H1 (cell line): Measurements from ENCODE around the gene TNC. TPM values are rescaled to one million over a fixed set of nuclear protein-coding genes. Genes with fewer than 3 reads are reported as not detected.

ENCODE experiments used
- CTCF ChIA-PET: fragments of 300-600 bp; sonication (Branson Sonifier 250); formaldehyde crosslinking; loops from one replicate; lab custom pipeline; 2021; ENCODE audit not compliant: partially characterized antibody; lab: Charles Lee
- POLR2A ChIA-PET: fragments of 300-600 bp; sonication (Branson Sonifier 250); formaldehyde crosslinking; loops from one replicate; lab custom pipeline; 2021; ENCODE audit warnings: inconsistent platforms; ENCODE audit not compliant: partially characterized antibody; lab: Charles Lee
- DNase-seq, 2 experiments: peaks; one replicate each; pipeline versions ENCODE4 v3.0.0 to v3.0.0-alpha.2; 2010 to 2022; ENCODE audit warnings: low spot score in 2 of 2, low read depth in 1 of 2, mixed read lengths in 1 of 2
- FAIRE-seq: peaks from 2 replicates; lab custom pipeline; 2011; peaks lifted over from hg19 to GRCh38; lab: Jason Lieb, UNC
- H2AFZ ChIP-seq: 2 replicates; pipeline ENCODE4 v1.8.1; 2012; ENCODE audit warnings: low read length, inconsistent platforms
- H2AK5ac ChIP-seq: 2 replicates; pipeline ENCODE4 v1.6.1; 2013; ENCODE audit warnings: low read depth, low read length
- H2BK120ac ChIP-seq: replicated peaks from 2 replicates; pipeline ENCODE3; 2013; ENCODE audit warnings: low read depth, low read length, inconsistent platforms
- H2BK12ac ChIP-seq: 2 replicates; pipeline ENCODE4 v1.6.1; 2013; ENCODE audit warnings: low read depth, low read length
- H2BK15ac ChIP-seq: 2 replicates; pipeline ENCODE4 v1.6.1; 2013; ENCODE audit warnings: low read length
- H2BK20ac ChIP-seq: 2 replicates; pipeline ENCODE4 v1.6.1; 2013; ENCODE audit warnings: low read length
- H2BK5ac ChIP-seq: 2 replicates; pipeline ENCODE4 v1.6.1; 2013; ENCODE audit warnings: low read depth, low read length
- H3K14ac ChIP-seq: 2 replicates; pipeline ENCODE4 v1.6.1; 2013; ENCODE audit warnings: inconsistent platforms; ENCODE audit not compliant: insufficient read length
- H3K18ac ChIP-seq: 2 replicates; pipeline ENCODE4 v1.6.1; 2013; ENCODE audit warnings: low read length; ENCODE audit errors: extremely low read depth
- H3K23ac ChIP-seq: 2 replicates; pipeline ENCODE4 v1.6.1; 2013; ENCODE audit warnings: inconsistent platforms; ENCODE audit not compliant: insufficient read length
- H3K23me2 ChIP-seq: 2 replicates; pipeline ENCODE4 v1.6.1; 2013; ENCODE audit warnings: low read depth, low read length
- H3K27ac ChIP-seq: 2 replicates; pipeline ENCODE4 v1.6.1; 2011; ENCODE audit warnings: low read depth, low read length, inconsistent platforms
- H3K27me3 ChIP-seq, 4 experiments: replicated peaks in 1 of 4; 1 replicate in 1 of 4; 2 replicates in 3 of 4; pipeline versions ENCODE4 v1.6.1 to v1.8.1; 2011 to 2013; ENCODE audit warnings: low read length in 3 of 4, mild to moderate bottlenecking in 3 of 4, inconsistent platforms in 2 of 4, mixed read lengths in 2 of 4, moderate library complexity in 1 of 4; ENCODE audit not compliant: control insufficient read depth in 3 of 4, insufficient read depth in 3 of 4; ENCODE audit errors: extremely low read depth in 1 of 4
- H3K36me3 ChIP-seq, 4 experiments: 2 replicates each; pipeline versions ENCODE4 v1.6.1 to v1.8.1; 2011 to 2013; ENCODE audit warnings: mild to moderate bottlenecking in 4 of 4, low read length in 3 of 4, moderate library complexity in 2 of 4, control low read depth in 1 of 4, inconsistent platforms in 1 of 4; ENCODE audit not compliant: insufficient read depth in 4 of 4, control insufficient read depth in 2 of 4
- H3K4ac ChIP-seq: replicated peaks from 2 replicates; pipeline ENCODE3; 2013; ENCODE audit warnings: low read length, low read depth, mixed read lengths, inconsistent platforms; ENCODE audit not compliant: insufficient read length
- H3K4me1 ChIP-seq, 4 experiments: replicated peaks in 1 of 4; 1 replicate in 1 of 4; 2 replicates in 3 of 4; pipeline versions ENCODE4 v1.6.1 to v1.8.1; 2011 to 2013; ENCODE audit warnings: low read length in 3 of 4, inconsistent platforms in 2 of 4, mixed read lengths in 1 of 4; ENCODE audit not compliant: insufficient read depth in 4 of 4, control insufficient read depth in 3 of 4
- H3K4me2 ChIP-seq, 2 experiments: 2 replicates each; pipeline versions ENCODE4 v1.6.1 to v1.8.1; 2011 to 2013; ENCODE audit warnings: low read depth in 2 of 2, low read length in 2 of 2, control low read depth in 1 of 2, inconsistent platforms in 1 of 2, mild to moderate bottlenecking in 1 of 2; ENCODE audit not compliant: insufficient read depth in 1 of 2
- H3K4me3 ChIP-seq, 4 experiments: fragments of 200-600, 300-600 bp in 1 of 4; sonication (generic), shearing (Covaris generic), sonication (Bioruptor Twin) in 1 of 4; 2 replicates each; pipeline versions ENCODE4 v1.5.1 to v1.8.1; 2011 to 2016; ENCODE audit warnings: low read length in 4 of 4, low read depth in 3 of 4, control low read depth in 2 of 4, inconsistent platforms in 2 of 4, mild to moderate bottlenecking in 2 of 4, mixed read lengths in 1 of 4, moderate library complexity in 1 of 4; ENCODE audit not compliant: insufficient read depth in 2 of 4; ENCODE audit errors: extremely low read depth in 1 of 4
- H3K56ac ChIP-seq: replicated peaks from 2 replicates; pipeline ENCODE3; 2013; ENCODE audit warnings: low read depth, mild to moderate bottlenecking, mixed read lengths, low read length, inconsistent platforms; ENCODE audit not compliant: insufficient read length
- H3K79me1 ChIP-seq: 2 replicates; pipeline ENCODE4 v1.6.1; 2013; ENCODE audit warnings: low read depth, low read length, control low read depth
- H3K79me2 ChIP-seq, 2 experiments: 2 replicates each; pipeline versions ENCODE4 v1.6.1 to v1.8.1; 2012 to 2013; ENCODE audit warnings: low read length in 2 of 2, mild to moderate bottlenecking in 2 of 2, inconsistent platforms in 1 of 2; ENCODE audit not compliant: insufficient read depth in 2 of 2, control insufficient read depth in 1 of 2
- H3K9ac ChIP-seq, 4 experiments: replicated peaks in 1 of 4; 1 replicate in 1 of 4; 2 replicates in 3 of 4; pipeline versions ENCODE4 v1.6.1 to v1.8.1; 2011 to 2013; ENCODE audit warnings: low read depth in 3 of 4, low read length in 3 of 4, control low read depth in 2 of 4, mild to moderate bottlenecking in 2 of 4, moderate library complexity in 2 of 4, inconsistent platforms in 1 of 4; ENCODE audit errors: extremely low read depth in 1 of 4
- H3K9me3 ChIP-seq, 2 experiments: 2 replicates each; pipeline versions ENCODE4 v1.6.1 to v1.8.1; 2012 to 2013; ENCODE audit warnings: mild to moderate bottlenecking in 2 of 2, moderate library complexity in 2 of 2, control low read depth in 1 of 2, inconsistent platforms in 1 of 2, low read depth in 1 of 2, low read length in 1 of 2, mixed read lengths in 1 of 2; ENCODE audit not compliant: insufficient read depth in 2 of 2
- H4K20me1 ChIP-seq, 2 experiments: replicated peaks in 1 of 2; 2 replicates each; pipeline versions ENCODE3 to v1.8.1; 2011 to 2013; ENCODE audit warnings: inconsistent platforms in 2 of 2, low read length in 2 of 2, mild to moderate bottlenecking in 1 of 2; ENCODE audit not compliant: insufficient read depth in 2 of 2, control insufficient read depth in 1 of 2
- H4K5ac ChIP-seq: 2 replicates; pipeline ENCODE4 v1.6.1; 2013; ENCODE audit warnings: low read length, low read depth, mixed read lengths, inconsistent platforms; ENCODE audit not compliant: insufficient read length
- H4K8ac ChIP-seq: 2 replicates; pipeline ENCODE4 v1.8.0; 2013; ENCODE audit warnings: mild to moderate bottlenecking, moderate library complexity, low read length, inconsistent platforms; ENCODE audit not compliant: insufficient read depth; ENCODE audit errors: extremely low read depth
- H4K91ac ChIP-seq: replicated peaks from 2 replicates; pipeline ENCODE3; 2013; ENCODE audit warnings: low read length, mixed read lengths, inconsistent platforms; ENCODE audit not compliant: insufficient read length
- CTCF ChIP-seq, 3 experiments: IDR thresholded peaks; 1 replicate in 2 of 3; 2 replicates in 1 of 3; pipeline versions ENCODE4 v1.5.1 to v1.6.1; 2011; ENCODE audit warnings: low read length in 3 of 3, mild to moderate bottlenecking in 3 of 3, inconsistent platforms in 2 of 3, low read depth in 1 of 3, moderate library complexity in 1 of 3; ENCODE audit not compliant: insufficient read depth in 1 of 3; ENCODE audit errors: control extremely low read depth in 1 of 3
- GTF2F1 ChIP-seq: IDR thresholded peaks from 2 replicates; pipeline ENCODE4 v1.6.1; 2012; ENCODE audit warnings: low read depth, low read length, improper control_type of control experiment, borderline replicate concordance
- MAX ChIP-seq: IDR thresholded peaks from 2 replicates; pipeline ENCODE4 v1.6.1; 2012; ENCODE audit warnings: inconsistent platforms
- POLR2A ChIP-seq, 2 experiments: IDR thresholded peaks; 1 replicate in 1 of 2; 2 replicates in 1 of 2; pipeline ENCODE4 v1.6.1; 2011; ENCODE audit warnings: low read depth in 2 of 2, low read length in 2 of 2, mild to moderate bottlenecking in 2 of 2; ENCODE audit errors: control extremely low read depth in 1 of 2
- POLR2AphosphoS5 ChIP-seq: IDR thresholded peaks from 2 replicates; pipeline ENCODE4 v1.6.1; 2011; ENCODE audit warnings: low read depth, low read length
- RBBP5 ChIP-seq: IDR thresholded peaks from 2 replicates; pipeline ENCODE4 v1.7.1; 2012; ENCODE audit warnings: low read depth, mild to moderate bottlenecking, inconsistent platforms, low read length, moderate library complexity, borderline replicate concordance
- SIRT6 ChIP-seq: IDR thresholded peaks from one replicate; pipeline ENCODE4 v1.7.1; 2012; ENCODE audit warnings: low read length, inconsistent platforms
- SP2 ChIP-seq: IDR thresholded peaks from 2 replicates; pipeline ENCODE4 v1.6.1; 2012; ENCODE audit warnings: mild to moderate bottlenecking, low read length, inconsistent platforms
- WGBS, 2 experiments: shearing (Covaris generic) in 1 of 2; methylation state at CpG; one replicate each; pipeline versions ENCODE4 v1.1.6 to v1.1.7; 2013 to 2015; ENCODE audit warnings: low lambda C conversion rate in 2 of 2, mixed read lengths in 2 of 2, inconsistent platforms in 1 of 2, low coverage in 1 of 2, missing lambda C conversion rate in 1 of 2; ENCODE audit not compliant: insufficient replicate concordance in 2 of 2, insufficient coverage in 1 of 2, insufficient read length in 1 of 2; ENCODE audit errors: extremely low coverage in 1 of 2, missing lambda C conversion rate in 1 of 2; 5-methylcytosine and 5-hydroxymethylcytosine counted together
- polyA plus RNA-seq, 7 experiments: library from polyadenylated mRNA; depleted of rRNA in 3 of 7; stranded (reverse) in 5 of 7; unstranded in 2 of 7; fragments of >200 nt in 5 of 7; fragments of 200-250 nt in 2 of 7; gene quantifications; 1 replicate in 5 of 7; 2 replicates in 1 of 7; 4 replicates in 1 of 7; pipeline versions ENCODE4 v1.2.1 to v1.2.3, GENCODE V29; 2011 to 2013; ENCODE audit warnings: missing spikeins in 2 of 7, mixed read lengths in 2 of 7
- total RNA-seq: library from RNA; stranded (reverse); fragmentation: NEBNext Ultra II Directional; extraction: Animal tissue kit (Norgen Biotek cat#: 25700); gene quantifications from 2 replicates; pipeline ENCODE4 v1.2.1, GENCODE V29; 2021

Gene TNC
- total and polyA plus RNA-seq, 2 of the 8 experiments (the other 6 are each of a cell fraction or from before 2014, with no cell fraction given) = 6.2 to 11.4 TPM

- Histone ChIP-seq H3K4me2 (no peak overlapping the region), H3K27me3 (no peaks in the 10 kb centered on the region), H2BK5ac (no peak overlapping the region), H2BK120ac (no peak overlapping the region)
- TF ChIP-seq RBBP5 (no peak), SIRT6 (no peak), CTCF (IDR thresholded peaks at IDR 0.05; ENCODE audit: control extremely low read depth in 1 of 3, insufficient read depth in 1 of 3, low read depth in 1 of 3, low read length in 3 of 3) (no peak), SP2 (no peak), POLR2A (IDR thresholded peaks at IDR 0.05; ENCODE audit: control extremely low read depth in 1 of 2, low read depth in 2 of 2, low read length in 2 of 2) (no peak), GTF2F1 (no peak), MAX (no peak), POLR2AphosphoS5 (no peak)
- TF ChIP-seq, all 59 proteins: peak for 0
- POLR2A ChIA-PET = no interaction called here
- no peak overlapping the region for H3K27ac ChIP-seq
- no peak overlapping the region for H3K14ac ChIP-seq
- no peaks in the 10 kb centered on the region for H3K79me1 ChIP-seq
- no peak overlapping the region for H4K8ac ChIP-seq
- FAIRE-seq = no peak
- no peak overlapping the region for H3K4ac ChIP-seq
- no peak for DNase-seq
- H4K20me1 ChIP-seq = no peaks in the 10 kb centered on the region
- no peak overlapping the region for H3K4me3 ChIP-seq
- CTCF ChIA-PET = interaction anchor here (0.7 kb wide), 1 partner anchor 118 kb away, joined by 4 read pairs; no protein-coding TSS in a partner anchor
- H2BK20ac ChIP-seq = no peak overlapping the region
- no peaks in the 10 kb centered on the region for H3K4me1 ChIP-seq
- no peak overlapping the region for H3K18ac ChIP-seq
- no peak overlapping the region for H2BK15ac ChIP-seq
- H3K79me2 ChIP-seq = no peaks in the 10 kb centered on the region
- H3K56ac ChIP-seq = no peak overlapping the region
- H3K9me3 ChIP-seq = no peaks in the 10 kb centered on the region
- 85% methylated on average over 1 of the region's 1 CpG; no CpG with 5 or more reads in 1 of the 2 experiments for WGBS, 2 experiments
- no peak overlapping the region for H4K91ac ChIP-seq
- no peak overlapping the region for H3K9ac ChIP-seq
- no peak overlapping the region for H2AK5ac ChIP-seq
- no peaks in the 10 kb centered on the region; a peak in 1 of 8 replicates for H3K36me3 ChIP-seq
- H3K23ac ChIP-seq = no peak overlapping the region
- H4K5ac ChIP-seq = no peak overlapping the region
- no peaks in the 10 kb centered on the region for H3K23me2 ChIP-seq
- no peak overlapping the region for H2BK12ac ChIP-seq
- H2AFZ ChIP-seq = no peak overlapping the region
Observed at GRCh38 chr9:115034801-115035200, 83.2 kb downstream of the TNC start.
